Measurements from ENCODE around the gene PLXNC1. TPM values are rescaled to one million over a fixed set of nuclear protein-coding genes. Genes with fewer than 3 reads are reported as not detected.

PLXNC1 gene
- total and polyA plus RNA-seq, 4 donors, result 1.7 to 70.0 (median 36.3) TPM

GRCh38 chr12:94206886-94207285, 58.5 kb downstream of the PLXNC1 start:
- no peak for ATAC-seq (ENCODE audit: insufficient read depth, low FRiP score)
- Histone ChIP-seq H3K4me1 (ENCODE audit: control insufficient read depth in 5 of 5, insufficient read depth in 5 of 5, low read length in 5 of 5) (peaks cover 0 to 8% (median 0%) of the 10 kb centered on the region in 5 donors), H3K27me3 (ENCODE audit: control insufficient read depth in 3 of 3, insufficient read depth in 3 of 3, low read length in 2 of 3) (no peaks in the 10 kb centered on the region), H3K9ac (ENCODE audit: insufficient read depth in 1 of 2, low read length in 2 of 2) (no peak overlapping the region), H3K4me3 (no peak overlapping the region), H3K36me3 (ENCODE audit: control insufficient read depth in 4 of 4, insufficient read depth in 4 of 4, low read length in 4 of 4) (no peaks in the 10 kb centered on the region), H3K9me3 (ENCODE audit: control insufficient read depth in 4 of 4, insufficient read depth in 3 of 4, low read length in 3 of 4) (no peaks in the 10 kb centered on the region), H3K27ac (ENCODE audit: low read depth in 1 of 2, low read length in 1 of 2) (no peak overlapping the region)
- WGBS, 2 donors, result 68 to 76% methylated on average over 2 of the region's 2 CpGs
- no peak for DNase-seq
- TF ChIP-seq CTCF (IDR thresholded peaks at IDR 0.05; ENCODE audit: control extremely low read depth, extremely low read depth), result no peak

- 9 to 27% methylated on average over 2 of the region's 2 CpGs for WGBS, 2 donors
- TF ChIP-seq CTCF (IDR thresholded peaks at IDR 0.05; ENCODE audit: control extremely low read depth, extremely low read depth), result no peak
- ATAC-seq (ENCODE audit: insufficient read depth, low FRiP score) (no peak), DNase-seq (no peak)
- Histone ChIP-seq H3K9ac (ENCODE audit: insufficient read depth in 1 of 2, low read length in 2 of 2) (no peak overlapping the region), H3K9me3 (ENCODE audit: control insufficient read depth in 4 of 4, insufficient read depth in 3 of 4, low read length in 3 of 4) (no peaks in the 10 kb centered on the region), H3K4me1 (ENCODE audit: control insufficient read depth in 5 of 5, insufficient read depth in 5 of 5, low read length in 5 of 5) (peaks cover 0 to 8% (median 0%) of the 10 kb centered on the region in 5 donors), H3K4me3 (no peak overlapping the region), H3K27me3 (ENCODE audit: control insufficient read depth in 3 of 3, insufficient read depth in 3 of 3, low read length in 2 of 3) (no peaks in the 10 kb centered on the region), H3K36me3 (ENCODE audit: control insufficient read depth in 4 of 4, insufficient read depth in 4 of 4, low read length in 4 of 4) (no peaks in the 10 kb centered on the region), H3K27ac (ENCODE audit: low read depth in 1 of 2, low read length in 1 of 2) (no peak overlapping the region)
Measured at GRCh38 chr12:94207467-94207848, 59.1 kb downstream of the PLXNC1 start.

- no peak for TF ChIP-seq CTCF (IDR thresholded peaks at IDR 0.05; ENCODE audit: control extremely low read depth, extremely low read depth)
- Histone ChIP-seq H3K36me3 (ENCODE audit: control insufficient read depth in 4 of 4, insufficient read depth in 4 of 4, low read length in 4 of 4) (no peaks in the 10 kb centered on the region), H3K9ac (ENCODE audit: insufficient read depth in 1 of 2, low read length in 2 of 2) (no peak overlapping the region), H3K27ac (ENCODE audit: low read depth in 1 of 2, low read length in 1 of 2) (peak overlapping the region in 1 of 2 donors; percentile 65), H3K4me1 (ENCODE audit: control insufficient read depth in 5 of 5, insufficient read depth in 5 of 5, low read length in 5 of 5) (peaks cover 0 to 8% (median 0%) of the 10 kb centered on the region in 5 donors), H3K27me3 (ENCODE audit: control insufficient read depth in 3 of 3, insufficient read depth in 3 of 3, low read length in 2 of 3) (no peaks in the 10 kb centered on the region), H3K9me3 (ENCODE audit: control insufficient read depth in 4 of 4, insufficient read depth in 3 of 4, low read length in 3 of 4) (no peaks in the 10 kb centered on the region), H3K4me3 (no peak overlapping the region)
- ATAC-seq (ENCODE audit: insufficient read depth, low FRiP score) (no peak), DNase-seq (no peak)
- 28 to 42% methylated on average over 14 of the region's 14 CpGs for WGBS, 2 donors
Measured at GRCh38 chr12:94207849-94208621, 59.7 kb downstream of the PLXNC1 start.

- H3K27me3 ChIP-seq (ENCODE audit: control insufficient read depth in 3 of 3, insufficient read depth in 3 of 3, low read length in 2 of 3), result no peaks in the 10 kb centered on the region
- WGBS, 2 donors, result 86 to 94% methylated on average over 4 of the region's 4 CpGs
- ATAC-seq (ENCODE audit: insufficient read depth, low FRiP score) (no peak), DNase-seq (no peak)
- peaks cover 0 to 8% (median 0%) of the 10 kb centered on the region in 5 donors for H3K4me1 ChIP-seq (ENCODE audit: control insufficient read depth in 5 of 5, insufficient read depth in 5 of 5, low read length in 5 of 5)
- no peak overlapping the region for H3K27ac ChIP-seq (ENCODE audit: low read depth in 1 of 2, low read length in 1 of 2)
- no peak overlapping the region for H3K4me3 ChIP-seq
- no peaks in the 10 kb centered on the region for H3K9me3 ChIP-seq (ENCODE audit: control insufficient read depth in 4 of 4, insufficient read depth in 3 of 4, low read length in 3 of 4)
- no peak for TF ChIP-seq CTCF (IDR thresholded peaks at IDR 0.05; ENCODE audit: control extremely low read depth, extremely low read depth)
- H3K36me3 ChIP-seq (ENCODE audit: control insufficient read depth in 4 of 4, insufficient read depth in 4 of 4, low read length in 4 of 4), result no peaks in the 10 kb centered on the region
- no peak overlapping the region for H3K9ac ChIP-seq (ENCODE audit: insufficient read depth in 1 of 2, low read length in 2 of 2)
Measured at GRCh38 chr12:94208622-94208966, 60.2 kb downstream of the PLXNC1 start.

Measured in lung (tissue), 12 donors.